ENCODE measurements around the gene NARS2. TPM values are rescaled to one million over a fixed set of nuclear protein-coding genes. Genes with fewer than 3 reads are reported as not detected.

Gene NARS2
- total RNA-seq, 2 donors from 2014 or later, result 14.3 to 21.1 TPM

DNA sequence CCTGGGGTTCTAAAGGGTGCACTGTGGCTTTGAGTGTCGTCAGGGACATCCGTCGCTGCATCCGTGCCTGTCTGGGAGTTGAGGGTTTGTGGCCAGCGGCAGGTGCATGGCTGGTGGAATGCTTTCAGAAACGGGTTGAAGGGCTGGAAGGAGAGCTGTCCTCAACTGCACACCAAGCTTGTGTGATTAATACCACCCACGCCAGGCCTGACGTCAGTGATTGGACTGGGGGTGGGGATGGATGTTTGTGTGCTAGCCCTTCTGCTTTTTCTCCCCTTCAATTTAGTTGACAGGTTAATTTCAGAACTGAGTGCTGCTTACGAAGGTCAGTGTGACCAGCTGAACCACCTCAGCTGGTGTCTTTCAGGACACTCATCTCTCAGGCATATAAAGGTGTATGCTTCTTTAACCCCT, 153.9 kb downstream of the NARS2 start:
- Mint-ChIP-seq H3K4me1 (peaks cover 26% of the 10 kb centered on the region), H3K4me3 (no peak overlapping the region), H3K27me3 (peaks cover 13% of the 10 kb centered on the region), H3K36me3 (ENCODE audit: low read depth) (no peaks in the 10 kb centered on the region), H3K27ac (no peak overlapping the region), H3K9me3 (no peaks in the 10 kb centered on the region)
- ATAC-seq (replicated peaks), result peak; percentile 22

DNA sequence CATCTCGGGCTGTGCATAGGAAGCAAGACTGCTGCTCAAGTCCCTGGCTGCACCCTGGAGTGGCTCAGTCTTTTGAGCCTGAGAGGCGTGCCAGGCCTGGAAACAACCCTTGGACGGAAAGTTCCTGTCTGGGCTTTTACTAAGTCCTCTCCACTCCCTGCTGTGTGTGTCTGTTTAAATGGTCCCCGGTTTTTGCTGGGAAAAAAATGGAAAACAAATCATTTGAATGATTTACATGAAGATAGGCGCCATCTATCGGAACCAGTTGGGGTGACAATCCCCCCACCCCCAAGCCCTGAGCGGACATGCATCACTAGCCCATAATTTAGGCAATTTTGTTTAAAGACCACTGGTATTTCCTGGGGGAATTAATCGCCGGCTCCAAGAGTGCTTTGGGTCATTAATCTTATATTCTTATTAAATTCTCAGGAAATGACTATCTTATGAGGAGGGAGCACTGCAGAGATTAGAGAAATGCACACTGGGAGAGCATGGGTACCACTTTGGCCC, 154.4 kb downstream of the NARS2 start:
- Mint-ChIP-seq H3K27me3 (peaks cover 13% of the 10 kb centered on the region), H3K4me3 (peak overlapping the region; percentile 19), H3K9me3 (no peaks in the 10 kb centered on the region), H3K4me1 (peaks cover 26% of the 10 kb centered on the region), H3K36me3 (ENCODE audit: low read depth) (no peaks in the 10 kb centered on the region), H3K27ac (no peak overlapping the region)
- ATAC-seq (replicated peaks), result no peak

DNA sequence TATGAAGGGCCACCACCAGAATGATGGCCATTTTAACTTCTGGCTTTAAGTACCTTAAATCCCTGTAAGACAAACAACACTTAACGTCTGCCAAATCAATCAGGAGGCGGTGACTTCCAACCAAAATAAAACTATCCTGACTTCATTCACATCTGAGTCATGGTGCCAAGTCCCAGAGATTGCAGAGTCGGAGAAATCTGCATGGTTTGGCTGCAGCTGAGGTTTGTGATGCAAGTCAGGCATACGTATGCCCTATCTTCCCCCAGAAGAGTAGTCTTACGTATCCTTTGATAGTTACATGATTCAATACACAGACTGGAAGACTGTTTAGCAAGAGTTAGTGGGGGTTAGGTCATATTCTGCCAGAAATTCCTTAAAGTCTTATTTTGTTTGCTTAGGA, 155.3 kb downstream of the NARS2 start:
- H3K36me3 Mint-ChIP-seq (ENCODE audit: low read depth), result no peaks in the 10 kb centered on the region
- no peak for ATAC-seq (replicated peaks)
- no peak overlapping the region for H3K27ac Mint-ChIP-seq
- no peaks in the 10 kb centered on the region for H3K9me3 Mint-ChIP-seq
- H3K27me3 Mint-ChIP-seq, result peaks cover 13% of the 10 kb centered on the region
- H3K4me1 Mint-ChIP-seq, result peaks cover 20% of the 10 kb centered on the region
- peak overlapping the region; percentile 76 for H3K4me3 Mint-ChIP-seq

DNA sequence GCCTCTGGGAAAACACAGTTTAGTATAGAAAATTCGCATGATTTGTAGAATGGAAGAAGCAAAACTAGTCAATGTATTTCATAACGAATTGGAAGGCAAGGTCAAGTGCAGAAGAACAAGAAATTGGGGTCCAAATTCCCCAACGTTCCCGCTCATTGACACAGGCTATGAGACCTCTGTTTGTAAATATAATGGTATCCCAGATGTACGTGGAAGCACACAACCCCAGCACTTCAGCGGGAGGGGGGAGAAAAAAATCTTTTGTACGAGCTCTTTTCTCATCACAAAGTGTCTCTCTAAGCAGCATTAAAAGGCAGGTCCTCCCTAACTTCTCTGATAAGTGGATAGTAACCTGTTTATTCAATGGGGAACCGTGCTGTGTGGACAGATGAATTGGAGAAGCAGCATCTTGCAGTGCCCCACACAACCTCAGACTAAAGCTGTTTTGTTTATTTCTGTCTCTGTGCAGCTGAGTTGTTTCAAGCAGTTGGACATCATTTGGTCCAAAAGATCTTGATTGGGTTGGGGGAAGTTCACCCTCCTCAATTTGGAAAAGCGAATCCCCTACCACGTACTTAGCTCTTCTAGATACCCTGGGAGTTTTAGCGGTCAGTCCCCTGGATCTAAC, 156.0 kb downstream of the NARS2 start:
- H3K9me3 Mint-ChIP-seq, result no peaks in the 10 kb centered on the region
- H3K36me3 Mint-ChIP-seq (ENCODE audit: low read depth), result no peaks in the 10 kb centered on the region
- peak overlapping the region; percentile 76 for H3K4me3 Mint-ChIP-seq
- H3K27me3 Mint-ChIP-seq, result peaks cover 13% of the 10 kb centered on the region
- peaks cover 20% of the 10 kb centered on the region for H3K4me1 Mint-ChIP-seq
- no peak for ATAC-seq (replicated peaks)
- peak overlapping the region; percentile 56 for H3K27ac Mint-ChIP-seq

DNA sequence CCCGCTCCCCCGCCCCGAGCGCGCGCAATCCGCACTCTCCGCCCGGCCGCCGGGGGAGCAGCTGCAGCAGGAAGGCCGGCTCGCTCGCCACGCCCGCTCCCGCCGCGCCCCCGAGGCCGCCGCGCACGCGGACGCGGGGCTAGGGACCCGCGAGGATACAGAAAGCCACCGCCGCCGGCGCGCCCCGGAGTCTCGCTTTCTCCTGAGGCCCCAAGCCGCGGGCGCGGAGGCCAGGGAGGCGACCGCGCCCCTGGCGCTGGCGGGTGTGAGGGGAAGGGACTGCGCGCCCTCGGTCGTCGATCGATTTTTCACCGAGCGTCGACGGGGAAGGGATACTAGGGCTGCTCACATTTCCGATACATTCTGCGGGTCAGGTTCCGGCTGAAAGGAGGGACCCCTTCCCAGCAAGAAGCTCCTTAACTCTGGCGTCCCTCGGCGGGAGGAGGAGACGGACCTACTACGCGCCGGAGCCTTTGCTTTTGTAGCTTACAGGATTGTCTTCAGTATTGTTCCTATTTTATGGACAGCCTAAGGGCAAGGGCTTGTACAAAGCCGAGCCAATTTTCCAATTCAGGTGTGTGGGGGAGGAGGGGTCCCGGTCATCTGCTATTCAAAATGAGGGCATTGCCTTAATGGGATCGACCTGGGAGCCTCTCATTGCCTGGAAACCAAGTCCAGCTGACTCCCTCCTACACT, 156.6 kb downstream of the NARS2 start:
- H3K4me3 Mint-ChIP-seq, result peak overlapping the region; percentile 76
- no peak for ATAC-seq (replicated peaks)
- no peaks in the 10 kb centered on the region for H3K36me3 Mint-ChIP-seq (ENCODE audit: low read depth)
- H3K4me1 Mint-ChIP-seq, result peaks cover 20% of the 10 kb centered on the region
- peaks cover 13% of the 10 kb centered on the region for H3K27me3 Mint-ChIP-seq
- H3K9me3 Mint-ChIP-seq, result no peaks in the 10 kb centered on the region
- H3K27ac Mint-ChIP-seq, result peak overlapping the region; percentile 56

DNA sequence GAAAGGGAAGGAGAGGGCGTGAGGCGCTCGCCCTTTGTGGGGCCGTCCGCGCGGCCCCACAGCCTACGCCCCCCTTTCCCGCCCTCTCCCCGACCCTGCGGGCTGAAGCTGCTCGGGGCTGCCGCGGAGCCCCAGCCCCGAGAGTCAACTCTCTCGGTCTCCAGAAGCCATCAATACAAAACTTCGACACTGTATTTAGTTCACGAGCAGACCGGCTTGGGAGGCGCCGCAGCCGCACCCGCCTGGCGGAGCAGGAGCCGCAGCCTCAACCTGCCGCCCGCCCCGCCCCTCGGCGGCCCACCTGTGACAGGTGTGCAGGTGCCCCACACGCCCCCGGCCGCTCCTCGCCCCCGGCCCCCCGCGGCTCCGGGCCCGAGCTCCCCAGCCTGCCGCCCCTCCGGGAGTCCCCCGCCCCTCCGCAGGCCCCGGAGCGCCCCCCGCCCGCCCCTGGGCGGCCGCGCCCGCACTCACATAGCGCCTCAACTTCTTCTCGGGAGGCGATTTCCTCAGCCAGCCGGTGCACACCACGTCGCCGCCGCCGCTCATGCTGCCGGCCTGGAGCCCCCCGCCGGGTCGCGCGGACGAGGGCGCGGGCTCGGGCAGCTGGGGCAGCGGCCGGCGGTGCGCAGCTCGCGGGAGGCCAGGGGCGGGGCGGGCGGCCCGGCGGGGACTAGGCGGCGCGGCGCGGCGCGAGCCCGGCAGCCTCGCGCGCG, 157.3 kb downstream of the NARS2 start, which contains the start of gene GAB2:
Gene GAB2, minus strand, starts transcription at position 646 of the 713 bp plus-strand sequence. Its CDS starts 100 bp downstream, at position 546.
- H3K9me3 Mint-ChIP-seq, result no peaks in the 10 kb centered on the region
- no peaks in the 10 kb centered on the region for H3K36me3 Mint-ChIP-seq (ENCODE audit: low read depth)
- peaks cover 20% of the 10 kb centered on the region for H3K4me1 Mint-ChIP-seq
- peaks cover 13% of the 10 kb centered on the region for H3K27me3 Mint-ChIP-seq
- peak; percentile 81 for ATAC-seq (replicated peaks)
- H3K27ac Mint-ChIP-seq, result peak within 1 kb of the TSS; percentile 89
- H3K4me3 Mint-ChIP-seq, result peak within 1 kb of the TSS; percentile 87

DNA sequence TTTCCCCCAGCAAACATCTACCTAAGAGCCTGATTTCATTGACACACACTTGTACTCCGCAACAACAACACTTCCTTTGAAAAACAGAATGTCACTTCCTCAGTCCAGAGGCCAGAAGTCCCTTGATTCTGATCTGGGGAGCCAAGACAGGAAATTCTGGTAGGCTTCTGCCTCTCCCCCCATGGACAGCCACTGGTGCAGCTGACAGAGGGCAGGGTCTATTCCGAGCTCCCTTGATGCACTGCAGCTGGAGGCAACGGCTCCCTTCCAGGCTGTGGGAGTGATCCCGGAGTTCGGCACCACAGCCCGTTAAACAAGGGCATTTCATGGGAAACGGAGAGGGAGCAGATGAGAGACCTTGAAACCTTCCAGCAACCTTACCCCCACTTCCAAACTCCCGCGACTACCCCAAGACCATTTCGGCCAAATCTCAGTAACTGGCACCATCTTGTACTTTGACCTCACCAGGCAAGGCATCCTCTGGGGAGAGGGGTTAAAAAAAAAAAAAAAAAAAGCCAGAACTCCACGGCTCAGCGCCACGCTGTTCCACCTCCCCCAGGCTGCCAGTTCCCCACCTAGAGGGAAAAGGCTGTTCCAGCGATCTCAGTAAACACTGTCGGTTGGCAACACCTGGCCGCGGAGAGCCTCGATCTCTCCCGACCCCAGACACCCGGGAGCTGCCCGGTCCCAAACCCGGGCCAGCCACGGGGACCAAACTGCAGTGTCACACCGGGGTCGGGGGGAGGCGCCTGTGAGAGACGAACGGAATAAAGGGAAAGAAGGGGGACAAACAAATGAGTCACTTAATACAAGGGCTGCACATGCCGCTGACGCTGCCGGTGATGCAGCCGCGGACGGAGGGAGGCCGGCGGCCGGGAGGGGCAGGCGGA, 158.1 kb downstream of the NARS2 start:
- H3K27me3 Mint-ChIP-seq, result peaks cover 13% of the 10 kb centered on the region
- H3K27ac Mint-ChIP-seq, result peak overlapping the region; percentile 89
- no peaks in the 10 kb centered on the region for H3K36me3 Mint-ChIP-seq (ENCODE audit: low read depth)

DNA sequence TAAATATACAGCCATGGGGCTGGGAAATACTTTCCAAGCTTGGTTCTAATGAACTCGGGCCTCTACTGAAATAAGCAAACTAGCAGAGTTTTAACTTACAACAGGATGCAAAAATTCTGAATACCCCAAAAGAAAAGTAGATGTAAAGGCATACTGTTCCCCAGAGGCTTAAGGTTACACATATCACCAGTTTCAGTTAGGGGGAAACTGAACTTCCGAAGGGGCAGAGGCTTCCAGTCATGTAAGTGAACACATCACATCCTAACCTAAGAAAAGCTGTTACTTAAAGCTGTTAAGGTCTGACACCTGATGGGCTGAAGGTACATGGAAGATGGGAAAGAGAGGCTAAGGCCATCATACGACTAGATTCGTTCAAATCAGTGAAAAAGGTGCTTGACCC, 159.3 kb downstream of the NARS2 start:
- H3K36me3 Mint-ChIP-seq (ENCODE audit: low read depth), result no peaks in the 10 kb centered on the region
- H3K4me1 Mint-ChIP-seq, result peaks cover 16% of the 10 kb centered on the region
- ATAC-seq (replicated peaks), result no peak
- peaks cover 13% of the 10 kb centered on the region for H3K27me3 Mint-ChIP-seq
- H3K4me3 Mint-ChIP-seq, result no peak overlapping the region
- H3K9me3 Mint-ChIP-seq, result no peaks in the 10 kb centered on the region
- no peak overlapping the region for H3K27ac Mint-ChIP-seq

More for the DNA sequence above, 158.1 kb downstream of the NARS2 start:
- Mint-ChIP-seq H3K9me3 (no peaks in the 10 kb centered on the region), H3K4me3 (peak overlapping the region; percentile 87), H3K4me1 (peaks cover 20% of the 10 kb centered on the region)
- peak; percentile 66 for ATAC-seq (replicated peaks)

DNA sequence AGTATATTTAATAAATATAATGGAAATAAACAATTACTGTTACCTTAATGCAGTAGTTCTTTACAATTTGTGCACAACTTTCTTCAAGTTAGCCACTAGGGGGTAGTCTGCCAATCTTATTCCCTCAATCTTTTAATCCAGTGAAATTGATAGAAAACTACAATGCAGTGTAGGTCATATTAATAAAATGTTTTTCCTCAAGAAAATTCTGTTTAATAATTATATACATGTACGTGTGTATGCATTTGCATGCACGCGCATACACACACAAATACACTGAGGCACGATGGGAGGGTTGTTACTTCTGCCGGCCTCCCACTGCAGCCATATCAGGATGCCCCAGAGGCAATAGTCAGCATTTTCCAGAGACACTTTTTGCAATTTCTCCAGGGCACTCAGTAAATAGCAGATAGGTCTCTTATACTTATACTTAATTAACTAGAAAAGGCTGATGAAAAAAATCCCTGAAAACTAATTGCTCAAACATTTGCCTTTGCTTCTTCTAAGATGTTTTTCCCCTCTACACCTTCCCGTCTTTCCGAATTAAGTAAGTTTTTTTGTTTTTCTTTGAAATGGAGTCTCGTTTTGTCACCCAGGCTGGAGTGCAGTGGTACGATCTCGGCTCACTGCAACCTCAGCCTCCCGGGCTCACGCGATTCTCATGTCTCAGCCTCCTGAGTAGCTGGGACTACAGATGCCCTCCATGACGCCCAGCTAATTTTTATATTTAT, 160.2 kb downstream of the NARS2 start:
- Mint-ChIP-seq H3K4me3 (no peak overlapping the region), H3K9me3 (no peaks in the 10 kb centered on the region), H3K27ac (no peak overlapping the region), H3K27me3 (peaks cover 13% of the 10 kb centered on the region), H3K4me1 (peaks cover 16% of the 10 kb centered on the region), H3K36me3 (ENCODE audit: low read depth) (no peaks in the 10 kb centered on the region)
- ATAC-seq (replicated peaks), result no peak

DNA sequence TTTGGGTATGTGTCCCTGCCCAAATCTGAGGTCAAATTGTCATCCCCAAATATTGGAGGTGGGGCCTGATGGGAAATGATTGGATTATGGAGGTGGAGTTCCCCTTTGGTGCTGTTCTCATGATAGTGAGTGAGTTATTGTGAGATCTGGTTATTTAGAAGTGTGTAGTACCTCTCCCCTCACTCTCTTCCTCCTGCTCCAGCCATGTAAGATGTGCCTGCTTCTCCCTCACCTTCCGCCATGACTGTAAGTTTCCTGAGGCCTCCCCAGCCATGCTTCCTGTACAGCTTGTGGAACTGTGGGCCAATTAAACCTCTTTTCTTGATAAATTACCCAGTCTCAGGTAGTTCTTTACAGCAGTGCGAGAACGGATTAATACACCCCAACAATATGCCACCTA, 166.0 kb downstream of the NARS2 start:
- Mint-ChIP-seq H3K4me3 (no peak overlapping the region), H3K27ac (no peak overlapping the region), H3K36me3 (ENCODE audit: low read depth) (no peaks in the 10 kb centered on the region), H3K27me3 (no peaks in the 10 kb centered on the region), H3K9me3 (no peaks in the 10 kb centered on the region), H3K4me1 (no peaks in the 10 kb centered on the region)
- ATAC-seq (replicated peaks), result no peak

DNA sequence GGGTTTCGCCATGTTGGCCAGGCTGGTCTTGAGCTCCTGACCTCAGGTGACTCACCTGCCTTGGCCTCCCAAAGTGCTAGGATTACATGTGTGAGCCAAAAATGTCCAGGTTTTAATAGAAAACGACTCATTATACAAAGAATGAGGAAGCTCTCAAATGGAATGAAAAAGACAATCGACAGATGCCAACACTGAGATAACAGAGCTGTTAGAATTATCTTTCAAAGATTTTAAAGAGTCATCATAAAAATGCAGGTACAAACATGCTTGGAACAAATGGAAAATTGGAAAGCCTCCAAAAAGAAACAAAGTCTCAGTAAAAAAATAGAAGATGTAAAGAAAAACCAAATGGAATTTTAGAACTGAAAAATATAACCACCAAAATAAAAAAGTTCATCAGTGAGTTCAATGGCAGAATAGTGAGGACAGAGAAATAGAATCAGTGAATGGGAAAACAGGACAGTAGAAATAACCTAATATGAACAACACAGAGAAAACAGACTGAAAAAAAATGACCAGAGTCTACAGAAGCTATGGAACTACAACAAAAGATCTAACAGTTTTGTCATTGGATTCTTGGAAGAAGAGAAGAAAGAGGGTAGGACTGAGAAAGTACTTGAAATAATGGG, 168.0 kb downstream of the NARS2 start:
- no peaks in the 10 kb centered on the region for H3K4me1 Mint-ChIP-seq
- no peaks in the 10 kb centered on the region for H3K27me3 Mint-ChIP-seq
- no peaks in the 10 kb centered on the region for H3K9me3 Mint-ChIP-seq
- no peak for ATAC-seq (replicated peaks)
- H3K27ac Mint-ChIP-seq, result no peak overlapping the region
- H3K4me3 Mint-ChIP-seq, result no peak overlapping the region
- H3K36me3 Mint-ChIP-seq (ENCODE audit: low read depth), result no peaks in the 10 kb centered on the region

DNA sequence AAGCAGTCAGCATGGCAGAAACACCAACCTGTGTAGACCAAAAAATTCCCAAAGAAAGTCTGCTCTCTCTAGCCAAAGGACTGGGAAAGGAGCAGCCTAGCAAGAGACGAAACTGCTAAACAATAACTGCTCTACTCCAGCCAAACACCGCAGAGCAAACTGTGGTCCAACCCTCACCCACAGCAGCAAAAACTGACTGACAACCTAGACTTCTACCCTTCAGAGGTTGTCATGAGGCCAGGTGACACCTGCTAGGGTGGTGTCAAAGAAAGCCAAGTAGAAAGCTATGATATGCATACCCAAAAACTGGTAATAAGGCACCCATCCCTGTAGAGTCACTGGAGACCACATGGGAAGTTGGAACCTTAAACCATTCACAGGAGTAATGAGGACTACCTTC, 168.9 kb downstream of the NARS2 start:
- H3K36me3 Mint-ChIP-seq (ENCODE audit: low read depth), result no peaks in the 10 kb centered on the region
- H3K27ac Mint-ChIP-seq, result no peak overlapping the region
- H3K4me1 Mint-ChIP-seq, result no peaks in the 10 kb centered on the region
- ATAC-seq (replicated peaks), result no peak
- no peaks in the 10 kb centered on the region for H3K9me3 Mint-ChIP-seq
- H3K4me3 Mint-ChIP-seq, result no peak overlapping the region
- H3K27me3 Mint-ChIP-seq, result no peaks in the 10 kb centered on the region

DNA sequence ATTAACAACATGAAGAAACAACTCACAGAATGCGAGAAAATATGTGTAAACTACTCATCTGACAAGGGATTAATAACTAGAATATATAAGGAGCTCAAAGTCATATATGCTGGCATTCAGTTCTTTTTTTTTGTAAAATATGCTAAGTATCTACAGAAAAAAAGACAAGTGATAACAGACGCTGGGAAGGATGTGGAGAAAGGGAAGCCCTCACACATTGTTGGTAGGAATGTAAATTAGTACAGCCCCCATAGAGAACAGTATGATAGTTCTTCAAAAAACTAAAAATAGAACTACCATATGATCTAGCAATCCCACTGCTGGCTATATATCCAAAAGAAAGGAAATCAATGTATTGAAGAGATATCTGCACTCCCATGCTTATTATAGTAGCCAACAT, 170.9 kb downstream of the NARS2 start:
- H3K4me1 Mint-ChIP-seq, result no peaks in the 10 kb centered on the region
- no peaks in the 10 kb centered on the region for H3K36me3 Mint-ChIP-seq (ENCODE audit: low read depth)
- no peaks in the 10 kb centered on the region for H3K9me3 Mint-ChIP-seq
- no peaks in the 10 kb centered on the region for H3K27me3 Mint-ChIP-seq
- no peak overlapping the region for H3K4me3 Mint-ChIP-seq
- no peak for ATAC-seq (replicated peaks)
- no peak overlapping the region for H3K27ac Mint-ChIP-seq

Data from activated T-helper 17 cell treated with anti-CD3 and anti-CD28 coated beads, Interleukin-2, amount 50 U/mL, for 72 hours (primary cell).